Gastrocnemius medialis (tissue), 4 donors: ENCODE measurements around the gene MACROD2. TPM values are rescaled to one million over a fixed set of nuclear protein-coding genes. Genes with fewer than 3 reads are reported as not detected.

Experiments used
- ATAC-seq, 2 donors: fragments of 150-250 bp; one replicate each; pipeline ENCODE4 v1.9.1; 2016
- DNase-seq, 2 donors: peaks; one replicate each; pipeline ENCODE4 v3.0.0-alpha.2; 2019
- H3K27ac ChIP-seq, 4 donors: fragments of 200-600 bp; sonication (generic); 1 replicate in 1 of 4; 2 replicates in 3 of 4; pipeline ENCODE4 v1.5.1; 2016 to 2018; ENCODE audit warnings: mild to moderate bottlenecking in 2 of 4, moderate library complexity in 1 of 4
- H3K27me3 ChIP-seq, 3 donors: fragments of 200-600 bp; sonication (generic) in 2 of 3; 1 replicate in 1 of 3; 2 replicates in 2 of 3; pipeline versions ENCODE4 v1.5.1 to v1.6.0; 2016 to 2019; ENCODE audit warnings: mild to moderate bottlenecking in 1 of 3, moderate library complexity in 1 of 3
- H3K36me3 ChIP-seq, 2 donors: fragments of 200-600 bp; sonication (generic) in 1 of 2; one replicate each; pipeline ENCODE4 v1.5.1; 2017 to 2018
- H3K4me1 ChIP-seq, 2 donors: fragments of 200-600 bp; sonication (generic) in 1 of 2; one replicate each; pipeline ENCODE4 v1.5.1; 2016 to 2017; ENCODE audit warnings: mild to moderate bottlenecking in 2 of 2
- H3K4me3 ChIP-seq, 4 donors: fragments of 200-600 bp; sonication (generic) in 3 of 4; 1 replicate in 1 of 4; 2 replicates in 3 of 4; pipeline ENCODE4 v1.5.1; 2016 to 2019; ENCODE audit warnings: mild to moderate bottlenecking in 2 of 4
- H3K9me3 ChIP-seq, 3 donors: fragments of 200-600 bp; sonication (generic) in 2 of 3; 1 replicate in 1 of 3; 2 replicates in 2 of 3; pipeline ENCODE4 v1.5.1; 2016 to 2019
- POLR2A ChIP-seq, 2 donors: fragments of 450-650 bp; IDR thresholded peaks; one replicate each; pipeline ENCODE4 v1.6.1; 2017; ENCODE audit warnings: antibody characterized with exemption in 2 of 2, mild to moderate bottlenecking in 2 of 2, moderate library complexity in 2 of 2
- in situ Hi-C, 4 donors: fragments of 200-750 bp; cut with MboI; loops; one replicate each; pipeline versions ENCODE4 v1.15.0 to v1.8.0; 2017; ENCODE audit warnings: low sequenced_read_pairs in 4 of 4
- intact Hi-C: fragments of 100-400 bp; cut with DNase I; formaldehyde crosslinking; loops from one replicate; pipeline ENCODE4 v1.15.1; 2023; ENCODE audit warnings: low total_unique reads
- total RNA-seq, 4 donors: library from RNA; depleted of rRNA; stranded (reverse); fragments of >200 nt; gene quantifications; one replicate each; pipeline versions ENCODE4 v1.1.0 to v1.2.3, GENCODE V29; 2016
- TF ChIP-seq, protein P1 (sequence below), 5 experiments: fragments of 450-650 bp in 3 of 5; fragments of 200-600 bp in 2 of 5; sonication (generic) in 2 of 5; IDR thresholded peaks in 4 of 5; conservative IDR thresholded peaks in 1 of 5; 1 replicate in 4 of 5; 2 replicates in 1 of 5; pipeline ENCODE4 v1.5.1; 2016 to 2019; ENCODE audit warnings: antibody characterized with exemption in 5 of 5, mild to moderate bottlenecking in 3 of 5, moderate library complexity in 3 of 5

The MACROD2 gene
- total RNA-seq, 4 donors from 2014 or later = 1.8 to 10.2 (median 3.6) TPM

DNA sequence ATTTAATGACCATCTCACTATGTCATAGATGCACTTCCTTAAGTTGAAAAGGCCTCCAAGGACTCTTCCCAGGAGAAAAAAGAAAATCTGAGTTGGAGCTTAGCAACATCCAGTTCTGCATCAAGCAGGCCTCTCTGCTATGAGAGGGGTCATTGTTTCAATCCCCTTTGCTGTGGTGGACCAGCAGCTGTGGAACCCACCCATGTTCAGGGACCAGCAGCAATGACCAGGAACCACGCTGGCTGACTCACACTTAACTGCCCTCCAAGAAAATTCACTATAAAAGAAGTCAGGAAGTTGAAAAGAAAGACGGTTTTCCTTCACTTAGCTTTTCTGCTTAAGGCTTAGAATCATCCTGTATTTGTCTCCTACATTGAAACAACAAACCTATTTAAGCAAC, 1404.5 kb downstream of the MACROD2 start:
- in situ Hi-C loops = no loop called here
- TF ChIP-seq POLR2A (IDR thresholded peaks at IDR 0.05) = no peak
- intact Hi-C loops = no loop called here
- ATAC-seq (no peak), DNase-seq (no peak)
- no peaks in the 10 kb centered on the region for H3K4me1 ChIP-seq
- H3K36me3 ChIP-seq = no peaks in the 10 kb centered on the region
- H3K4me3 ChIP-seq = no peak overlapping the region
- H3K27me3 ChIP-seq = no peaks in the 10 kb centered on the region
- H3K9me3 ChIP-seq = no peaks in the 10 kb centered on the region
- H3K27ac ChIP-seq = no peak overlapping the region

DNA sequence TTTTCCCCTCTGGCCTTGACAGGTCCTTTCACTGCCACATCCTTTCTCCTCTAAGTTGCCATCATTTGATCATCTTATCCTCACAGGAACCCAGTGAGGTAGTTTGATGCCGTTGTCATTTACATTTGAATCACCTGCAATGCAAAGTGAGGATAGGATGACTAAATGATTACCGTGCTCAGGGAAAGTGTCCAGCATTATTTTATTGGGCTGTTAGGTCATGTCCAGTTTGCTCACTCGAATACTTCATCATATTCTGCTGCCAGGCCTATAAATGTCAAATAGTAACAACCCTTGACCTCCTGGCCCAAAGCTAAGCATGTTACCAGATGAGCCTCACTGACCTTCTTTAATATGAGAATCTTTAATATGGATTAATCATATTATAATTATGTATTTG, 1410.8 kb downstream of the MACROD2 start:
- no peaks in the 10 kb centered on the region for H3K4me1 ChIP-seq
- intact Hi-C loops = no loop called here

DNA sequence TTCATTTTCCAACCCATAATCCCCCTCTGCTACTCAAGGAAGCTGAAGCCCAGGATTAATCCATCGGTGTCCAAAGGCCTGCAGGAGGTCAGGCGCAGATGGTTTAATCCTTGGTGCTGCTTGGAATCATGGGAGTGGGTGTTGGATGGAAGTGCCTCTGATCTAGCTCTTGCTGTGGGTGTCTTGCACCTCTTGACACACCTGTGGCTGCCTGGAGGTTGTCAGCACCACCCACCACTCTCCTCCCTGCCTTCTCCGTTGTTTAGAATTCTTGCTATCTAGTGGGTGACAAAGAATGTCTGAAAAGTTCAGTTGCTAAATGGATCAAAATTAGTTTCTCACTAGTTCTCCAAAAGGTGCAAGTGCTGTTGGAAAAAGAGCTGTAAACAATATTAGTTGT, 1416.5 kb downstream of the MACROD2 start:
- in situ Hi-C loops = no loop called here
- H3K4me3 ChIP-seq = no peak overlapping the region
- H3K27me3 ChIP-seq = no peaks in the 10 kb centered on the region
- TF ChIP-seq POLR2A (IDR thresholded peaks at IDR 0.05) = no peak
- TF ChIP-seq, protein P1, sequence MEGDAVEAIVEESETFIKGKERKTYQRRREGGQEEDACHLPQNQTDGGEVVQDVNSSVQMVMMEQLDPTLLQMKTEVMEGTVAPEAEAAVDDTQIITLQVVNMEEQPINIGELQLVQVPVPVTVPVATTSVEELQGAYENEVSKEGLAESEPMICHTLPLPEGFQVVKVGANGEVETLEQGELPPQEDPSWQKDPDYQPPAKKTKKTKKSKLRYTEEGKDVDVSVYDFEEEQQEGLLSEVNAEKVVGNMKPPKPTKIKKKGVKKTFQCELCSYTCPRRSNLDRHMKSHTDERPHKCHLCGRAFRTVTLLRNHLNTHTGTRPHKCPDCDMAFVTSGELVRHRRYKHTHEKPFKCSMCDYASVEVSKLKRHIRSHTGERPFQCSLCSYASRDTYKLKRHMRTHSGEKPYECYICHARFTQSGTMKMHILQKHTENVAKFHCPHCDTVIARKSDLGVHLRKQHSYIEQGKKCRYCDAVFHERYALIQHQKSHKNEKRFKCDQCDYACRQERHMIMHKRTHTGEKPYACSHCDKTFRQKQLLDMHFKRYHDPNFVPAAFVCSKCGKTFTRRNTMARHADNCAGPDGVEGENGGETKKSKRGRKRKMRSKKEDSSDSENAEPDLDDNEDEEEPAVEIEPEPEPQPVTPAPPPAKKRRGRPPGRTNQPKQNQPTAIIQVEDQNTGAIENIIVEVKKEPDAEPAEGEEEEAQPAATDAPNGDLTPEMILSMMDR (IDR thresholded peaks at IDR 0.05 in 4 of 5, conservative IDR thresholded peaks at IDR 0.05 in 1 of 5) = no peak
- no peaks in the 10 kb centered on the region for H3K9me3 ChIP-seq
- DNase-seq (no peak), ATAC-seq (no peak)
- no peaks in the 10 kb centered on the region for H3K4me1 ChIP-seq
- H3K27ac ChIP-seq = no peak overlapping the region
- intact Hi-C loops = no loop called here
- H3K36me3 ChIP-seq = no peaks in the 10 kb centered on the region

More for the DNA sequence above, 1410.8 kb downstream of the MACROD2 start:
- H3K36me3 ChIP-seq = no peaks in the 10 kb centered on the region
- no peak overlapping the region for H3K4me3 ChIP-seq
- DNase-seq = no peak
- no peak for TF ChIP-seq POLR2A (IDR thresholded peaks at IDR 0.05)
- TF ChIP-seq, protein P1 (IDR thresholded peaks at IDR 0.05 in 4 of 5, conservative IDR thresholded peaks at IDR 0.05 in 1 of 5) = no peak
- in situ Hi-C loops = no loop called here
- no peak for ATAC-seq
- H3K27ac ChIP-seq = no peak overlapping the region
- no peaks in the 10 kb centered on the region for H3K9me3 ChIP-seq
- H3K27me3 ChIP-seq = no peaks in the 10 kb centered on the region

DNA sequence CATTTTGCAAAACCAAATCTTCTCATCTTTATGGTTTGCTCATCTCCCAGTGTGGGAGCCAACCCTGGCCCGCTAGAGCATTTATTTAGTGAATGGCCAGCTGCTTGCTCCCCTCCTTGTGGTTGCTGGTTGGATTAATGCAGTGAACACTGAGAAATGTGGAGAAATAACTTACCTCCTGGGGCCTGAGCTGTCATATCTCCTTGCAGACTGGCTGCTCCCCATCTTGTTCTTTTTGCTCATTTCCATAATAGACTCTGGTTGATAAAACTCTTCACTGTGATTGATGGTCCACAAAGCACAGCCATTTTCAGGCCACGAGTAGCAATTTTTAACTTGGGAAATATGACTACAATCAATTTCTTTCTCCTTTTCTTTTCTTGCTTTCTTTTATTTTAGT, 1420.6 kb downstream of the MACROD2 start:
- Histone ChIP-seq H3K4me1 (no peaks in the 10 kb centered on the region), H3K4me3 (no peak overlapping the region), H3K27me3 (no peaks in the 10 kb centered on the region), H3K9me3 (no peaks in the 10 kb centered on the region), H3K36me3 (no peaks in the 10 kb centered on the region), H3K27ac (no peak overlapping the region)
- intact Hi-C loops = no loop called here
- DNase-seq (no peak), ATAC-seq (no peak)
- TF ChIP-seq, protein P1 (IDR thresholded peaks at IDR 0.05 in 4 of 5, conservative IDR thresholded peaks at IDR 0.05 in 1 of 5) = no peak
- no peak for TF ChIP-seq POLR2A (IDR thresholded peaks at IDR 0.05)
- in situ Hi-C loops = no loop called here

DNA sequence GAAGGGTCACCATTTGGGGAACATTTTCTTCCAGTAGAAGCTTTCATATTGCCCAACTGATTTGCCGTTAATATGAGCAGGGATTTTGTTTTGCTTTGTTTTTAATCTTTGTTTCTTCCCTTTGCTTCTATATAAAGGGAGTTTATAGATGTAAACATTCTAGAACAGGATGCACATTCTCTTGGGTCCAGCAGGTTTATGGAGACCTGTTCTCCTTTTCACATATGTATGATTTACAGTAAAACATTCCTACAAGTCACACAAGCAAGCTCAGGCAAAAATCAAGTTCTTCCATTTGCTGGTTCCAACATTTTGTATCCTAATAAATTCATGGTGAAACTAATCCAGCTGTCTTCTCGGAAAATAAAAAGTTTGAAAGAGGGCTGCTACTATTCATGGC, 1424.5 kb downstream of the MACROD2 start:
- Histone ChIP-seq H3K4me3 (no peak overlapping the region), H3K27me3 (no peaks in the 10 kb centered on the region), H3K36me3 (no peaks in the 10 kb centered on the region), H3K4me1 (no peaks in the 10 kb centered on the region), H3K27ac (no peak overlapping the region), H3K9me3 (no peaks in the 10 kb centered on the region)
- ATAC-seq = no peak
- in situ Hi-C loops = loop anchor here in 1 of 4 donors (10.0 kb wide), 1 partner anchor 65 kb away; no protein-coding TSS in a partner anchor
- intact Hi-C loops = no loop called here
- DNase-seq = no peak
- no peak for TF ChIP-seq POLR2A (IDR thresholded peaks at IDR 0.05)
- TF ChIP-seq, protein P1 (IDR thresholded peaks at IDR 0.05 in 4 of 5, conservative IDR thresholded peaks at IDR 0.05 in 1 of 5) = no peak
